OCI-LY3 (cell line): ENCODE data around the gene SLC13A1.

Experiments
- H2AFZ ChIP-seq: fragments of 200-600, 300-600 bp; shearing (Covaris generic); 2 replicates; pipeline ENCODE4 v1.6.0; 2014; ENCODE audit warnings: antibody characterized with exemption, low read depth, low read length
- H3K27ac ChIP-seq: fragments of 200-600, 300-600 bp; sonication (generic); 2 replicates; pipeline ENCODE4 v1.5.1; 2014; ENCODE audit warnings: mild to moderate bottlenecking, low read length, moderate library complexity, mixed read lengths
- H3K27me3 ChIP-seq: fragments of 200-600, 300-600 bp; sonication (generic); 2 replicates; pipeline ENCODE4 v1.6.1; 2014; ENCODE audit warnings: low read depth, low read length, mixed read lengths
- H3K36me3 ChIP-seq: fragments of 200-600, 300-600 bp; sonication (generic); replicated peaks from 2 replicates; pipeline ENCODE3; 2014; ENCODE audit warnings: low read depth, low read length, mixed read lengths
- H3K4me1 ChIP-seq: fragments of 300-600, 200-600 bp; sonication (generic); 2 replicates; pipeline ENCODE4 v1.6.1; 2014; ENCODE audit warnings: low read length, mixed read lengths
- H3K4me2 ChIP-seq: fragments of 200-600, 300-600 bp; sonication (generic); 2 replicates; pipeline ENCODE4 v1.6.1; 2014; ENCODE audit warnings: low read length, mixed read lengths
- H3K4me3 ChIP-seq: fragments of 300-600, 200-600 bp; sonication (generic); 2 replicates; pipeline ENCODE4 v1.5.1; 2014; ENCODE audit warnings: antibody characterized with exemption, mild to moderate bottlenecking, low read length, moderate library complexity
- H3K79me2 ChIP-seq: fragments of 300-600, 200-600 bp; shearing (Covaris generic); 2 replicates; pipeline ENCODE4 v1.6.1; 2014; ENCODE audit warnings: mild to moderate bottlenecking, low read length, mixed read lengths
- H3K9ac ChIP-seq: fragments of 300-600, 200-600 bp; shearing (Covaris generic); 2 replicates; pipeline ENCODE4 v1.6.0; 2014; ENCODE audit warnings: mild to moderate bottlenecking, low read length, moderate library complexity
- H3K9me3 ChIP-seq: fragments of 200-600, 300-600 bp; shearing (Covaris generic); 2 replicates; pipeline ENCODE4 v1.6.1; 2014; ENCODE audit warnings: low read length, mixed read lengths; ENCODE audit not compliant: insufficient read depth
- H4K20me1 ChIP-seq: fragments of 200-600, 300-600 bp; sonication (generic); 2 replicates; pipeline ENCODE4 v1.6.1; 2016; ENCODE audit warnings: low read length, mixed read lengths; ENCODE audit not compliant: insufficient read depth
- CTCF ChIP-seq: fragments of 200-600, 300-600 bp; sonication (generic); IDR thresholded peaks from 2 replicates; pipeline ENCODE4 v1.5.1; 2014; ENCODE audit warnings: antibody characterized with exemption, low read length, low read depth
- EZH2phosphoT487 ChIP-seq: fragments of 200-600 bp; shearing (Covaris generic); IDR thresholded peaks from 2 replicates; pipeline ENCODE4 v1.6.1; 2018; ENCODE audit warnings: antibody characterized with exemption, mixed run types, low read depth

SLC13A1 gene

GRCh38 chr7:123135960-123136359 is 63.8 kb downstream of the SLC13A1 start:
- TF ChIP-seq EZH2phosphoT487 (no peak), CTCF (no peak)
- Histone ChIP-seq H4K20me1 (no peaks in the 10 kb centered on the region), H3K79me2 (no peaks in the 10 kb centered on the region), H3K9me3 (no peaks in the 10 kb centered on the region), H3K9ac (no peak overlapping the region), H3K4me2 (no peak overlapping the region), H3K4me1 (no peaks in the 10 kb centered on the region), H3K4me3 (no peak overlapping the region), H3K36me3 (no peaks in the 10 kb centered on the region), H3K27ac (no peak overlapping the region), H2AFZ (no peak overlapping the region), H3K27me3 (no peaks in the 10 kb centered on the region)

- Histone ChIP-seq H3K4me1 (no peaks in the 10 kb centered on the region), H2AFZ (no peak overlapping the region), H4K20me1 (no peaks in the 10 kb centered on the region), H3K9me3 (no peaks in the 10 kb centered on the region), H3K27ac (no peak overlapping the region), H3K36me3 (no peaks in the 10 kb centered on the region), H3K79me2 (no peaks in the 10 kb centered on the region), H3K4me3 (no peak overlapping the region), H3K4me2 (no peak overlapping the region), H3K9ac (no peak overlapping the region), H3K27me3 (no peaks in the 10 kb centered on the region)
- TF ChIP-seq CTCF (no peak), EZH2phosphoT487 (no peak)
Measured at GRCh38 chr7:123133924-123134323, 65.8 kb downstream of the SLC13A1 start.

GRCh38 chr7:123131961-123132360 is 67.8 kb downstream of the SLC13A1 start:
- TF ChIP-seq CTCF = no peak
- no peak for TF ChIP-seq EZH2phosphoT487
- no peak overlapping the region for H3K4me2 ChIP-seq
- no peak overlapping the region for H3K27ac ChIP-seq

GRCh38 chr7:123131556-123131955 is 68.2 kb downstream of the SLC13A1 start:
- Histone ChIP-seq H4K20me1 (no peaks in the 10 kb centered on the region), H3K79me2 (no peaks in the 10 kb centered on the region), H3K9ac (no peak overlapping the region), H3K9me3 (no peaks in the 10 kb centered on the region), H3K27ac (no peak overlapping the region), H3K4me2 (no peak overlapping the region), H3K27me3 (no peaks in the 10 kb centered on the region), H3K4me1 (no peaks in the 10 kb centered on the region), H3K36me3 (no peaks in the 10 kb centered on the region), H3K4me3 (no peak overlapping the region), H2AFZ (no peak overlapping the region)
- TF ChIP-seq CTCF (no peak), EZH2phosphoT487 (no peak)

More at GRCh38 chr7:123131961-123132360, 67.8 kb downstream of the SLC13A1 start:
- no peak overlapping the region for H2AFZ ChIP-seq
- H3K4me3 ChIP-seq = no peak overlapping the region
- no peaks in the 10 kb centered on the region for H3K9me3 ChIP-seq
- H3K36me3 ChIP-seq = no peaks in the 10 kb centered on the region
- no peaks in the 10 kb centered on the region for H3K27me3 ChIP-seq
- no peaks in the 10 kb centered on the region for H3K4me1 ChIP-seq
- H3K9ac ChIP-seq = no peak overlapping the region
- H3K79me2 ChIP-seq = no peaks in the 10 kb centered on the region
- no peaks in the 10 kb centered on the region for H4K20me1 ChIP-seq
